HEK293 (cell line): ENCODE data around the gene EBP.

Experiments
- CTCF ChIA-PET: fragments of 350-600 bp; formaldehyde crosslinking; extraction: SDS; loops from one replicate; lab custom pipeline; 2021; ENCODE audit warnings: antibody characterized with exemption; lab: Yijun Ruan, JAX
- POLR2A ChIA-PET: fragments of 300-600 bp; formaldehyde crosslinking; extraction: SDS; loops from one replicate; lab custom pipeline; 2020; ENCODE audit warnings: antibody characterized with exemption, inconsistent platforms; lab: Yijun Ruan, JAX
- H3K27ac ChIP-seq: fragments of 200-500 bp; sonication (Bioruptor generic); 2 replicates; pipeline ENCODE4 v1.5.1; 2014; ENCODE audit warnings: low read depth, low read length, control low read depth, inconsistent platforms; ENCODE audit errors: extremely low read depth
- H3K36me3 ChIP-seq, 2 experiments: fragments of 200-500 bp in 1 of 2; sonication (Bioruptor generic) in 1 of 2; 1 replicate in 1 of 2; 2 replicates in 1 of 2; pipeline ENCODE4 v1.5.1; 2014 to 2017; ENCODE audit warnings: inconsistent platforms in 2 of 2, low read length in 2 of 2; ENCODE audit not compliant: control insufficient read depth in 2 of 2, insufficient read depth in 1 of 2
- H3K4me1 ChIP-seq: fragments of 200-500 bp; sonication (Bioruptor generic); 2 replicates; pipeline ENCODE4 v1.5.1; 2014; ENCODE audit warnings: mild to moderate bottlenecking, low read length, inconsistent platforms; ENCODE audit not compliant: control insufficient read depth, insufficient read depth
- H3K4me3 ChIP-seq: 2 replicates; pipeline ENCODE4 v1.5.1; 2011; ENCODE audit warnings: low read depth, mild to moderate bottlenecking, control low read depth, low read length, moderate library complexity
- H3K9me3 ChIP-seq: fragments of 200-500 bp; sonication (Bioruptor generic); 2 replicates; pipeline ENCODE4 v1.5.1; 2014; ENCODE audit warnings: low read depth, low read length, inconsistent platforms; ENCODE audit not compliant: control insufficient read depth, insufficient read depth
- HOXA7 ChIP-seq: sonication (generic); formaldehyde crosslinking; IDR thresholded peaks from 2 replicates; pipeline ENCODE4 v1.8.1; 2022; ENCODE audit warnings: missing genetic modification reagents, borderline replicate concordance
- HOXC10 ChIP-seq: sonication (generic); formaldehyde crosslinking; IDR thresholded peaks from 2 replicates; pipeline ENCODE4 v1.8.1; 2023; ENCODE audit warnings: mild to moderate bottlenecking, missing genetic modification reagents
- KLF1 ChIP-seq: fragments of 450-650 bp; formaldehyde crosslinking; IDR thresholded peaks from 2 replicates; pipeline ENCODE4 v1.5.1; 2016; ENCODE audit warnings: missing biosample characterization, missing genetic modification characterization
- KLF10 ChIP-seq: fragments of 450-650 bp; IDR thresholded peaks from 2 replicates; pipeline ENCODE4 v1.5.1; 2018; ENCODE audit warnings: missing biosample characterization, mild to moderate bottlenecking, missing genetic modification characterization
- KLF16 ChIP-seq: fragments of 450-650 bp; formaldehyde crosslinking; IDR thresholded peaks from 2 replicates; pipeline ENCODE4 v1.5.1; 2017; ENCODE audit warnings: missing biosample characterization, missing genetic modification characterization
- MEIS1 ChIP-seq: sonication (generic); formaldehyde crosslinking; IDR thresholded peaks from 2 replicates; pipeline ENCODE4 v1.8.1; 2022; ENCODE audit warnings: missing genetic modification reagents, mild to moderate bottlenecking, borderline replicate concordance
- PRDM1 ChIP-seq: fragments of 450-650 bp; formaldehyde crosslinking; IDR thresholded peaks from 2 replicates; pipeline ENCODE4; 2016; ENCODE audit warnings: missing biosample characterization, missing genetic modification characterization
- RBAK ChIP-seq: fragments of 450-650 bp; formaldehyde crosslinking; IDR thresholded peaks from 2 replicates; pipeline ENCODE4 v1.5.1; 2016; ENCODE audit warnings: missing biosample characterization, missing genetic modification characterization
- SP2 ChIP-seq: fragments of 450-650 bp; formaldehyde crosslinking; IDR thresholded peaks from 2 replicates; pipeline ENCODE4 v1.5.1; 2016; ENCODE audit warnings: missing biosample characterization, missing genetic modification characterization
- SP3 ChIP-seq: fragments of 450-650 bp; formaldehyde crosslinking; IDR thresholded peaks from 2 replicates; pipeline ENCODE4 v1.5.1; 2016; ENCODE audit warnings: missing biosample characterization, missing genetic modification characterization
- SP7 ChIP-seq: fragments of 450-650 bp; formaldehyde crosslinking; IDR thresholded peaks from 2 replicates; pipeline ENCODE4 v1.5.1; 2016; ENCODE audit warnings: missing biosample characterization, missing genetic modification characterization
- ZBTB21 ChIP-seq: fragments of 450-650 bp; formaldehyde crosslinking; IDR thresholded peaks from 2 replicates; pipeline ENCODE4 v1.5.1; 2017; ENCODE audit warnings: missing biosample characterization, missing genetic modification characterization
- ZBTB8A ChIP-seq: fragments of 450-650 bp; formaldehyde crosslinking; IDR thresholded peaks from 2 replicates; pipeline ENCODE4 v1.5.1; 2016; ENCODE audit warnings: missing biosample characterization, missing genetic modification characterization
- ZEB2 ChIP-seq: fragments of 450-650 bp; formaldehyde crosslinking; IDR thresholded peaks from 2 replicates; pipeline ENCODE4 v1.5.1; 2016; ENCODE audit warnings: missing biosample characterization, missing genetic modification characterization
- ZNF114 ChIP-seq: fragments of 450-650 bp; formaldehyde crosslinking; IDR thresholded peaks from 2 replicates; pipeline ENCODE4 v1.5.0; 2017; ENCODE audit warnings: missing biosample characterization, missing genetic modification characterization
- ZNF146 ChIP-seq: fragments of 450-650 bp; formaldehyde crosslinking; IDR thresholded peaks from 2 replicates; pipeline ENCODE4 v1.5.1; 2016; ENCODE audit warnings: missing biosample characterization, missing genetic modification characterization
- ZNF175 ChIP-seq: fragments of 450-650 bp; formaldehyde crosslinking; IDR thresholded peaks from 2 replicates; pipeline ENCODE4 v1.5.1; 2016; ENCODE audit warnings: missing biosample characterization, missing genetic modification characterization
- ZNF366 ChIP-seq: fragments of 450-650 bp; formaldehyde crosslinking; conservative IDR thresholded peaks from 2 replicates; pipeline ENCODE4 v1.5.1; 2016; ENCODE audit warnings: missing biosample characterization, missing genetic modification characterization
- ZNF404 ChIP-seq: fragments of 450-650 bp; formaldehyde crosslinking; IDR thresholded peaks from 2 replicates; pipeline ENCODE4 v1.5.1; 2017; ENCODE audit warnings: missing biosample characterization, missing genetic modification characterization
- ZNF510 ChIP-seq: fragments of 450-650 bp; formaldehyde crosslinking; IDR thresholded peaks from 2 replicates; pipeline ENCODE4 v1.5.1; 2018; ENCODE audit warnings: mild to moderate bottlenecking, missing genetic modification characterization, missing biosample characterization; ENCODE audit not compliant: insufficient replicate concordance
- ZNF555 ChIP-seq: fragments of 450-650 bp; formaldehyde crosslinking; conservative IDR thresholded peaks from 2 replicates; pipeline ENCODE4 v1.5.1; 2017; ENCODE audit warnings: missing biosample characterization, mild to moderate bottlenecking, missing genetic modification characterization, inconsistent platforms
- ZNF76 ChIP-seq: fragments of 450-650 bp; formaldehyde crosslinking; IDR thresholded peaks from 2 replicates; pipeline ENCODE4; 2016; ENCODE audit warnings: low read depth, missing biosample characterization, missing genetic modification characterization, borderline replicate concordance
- TF ChIP-seq, protein P1 (sequence below): fragments of 450-650 bp; formaldehyde crosslinking; IDR thresholded peaks from 2 replicates; pipeline ENCODE4 v1.5.1; 2016; ENCODE audit warnings: missing biosample characterization, missing genetic modification characterization
- TF ChIP-seq, protein P2 (sequence below): fragments of 450-650 bp; formaldehyde crosslinking; IDR thresholded peaks from 2 replicates; pipeline ENCODE4 v1.5.1; 2016; ENCODE audit warnings: missing biosample characterization, missing genetic modification characterization
- TF ChIP-seq, protein P3 (sequence below): fragments of 450-650 bp; formaldehyde crosslinking; IDR thresholded peaks from 2 replicates; pipeline ENCODE4 v1.5.1; 2017; ENCODE audit warnings: missing biosample characterization, missing genetic modification characterization
- TF ChIP-seq, protein P4 (sequence below): fragments of 450-650 bp; IDR thresholded peaks from 2 replicates; pipeline ENCODE4 v1.5.1; 2018; ENCODE audit warnings: missing biosample characterization, missing genetic modification characterization
- TF ChIP-seq, protein P5 (sequence below): fragments of 450-650 bp; formaldehyde crosslinking; IDR thresholded peaks from 2 replicates; pipeline ENCODE4 v1.5.1; 2016; ENCODE audit warnings: missing biosample characterization, missing genetic modification characterization
- TF ChIP-seq, protein P6 (sequence below): fragments of 450-650 bp; formaldehyde crosslinking; IDR thresholded peaks from 2 replicates; pipeline ENCODE4 v1.5.1; 2016; ENCODE audit warnings: missing biosample characterization, missing genetic modification characterization

EBP gene

DNA sequence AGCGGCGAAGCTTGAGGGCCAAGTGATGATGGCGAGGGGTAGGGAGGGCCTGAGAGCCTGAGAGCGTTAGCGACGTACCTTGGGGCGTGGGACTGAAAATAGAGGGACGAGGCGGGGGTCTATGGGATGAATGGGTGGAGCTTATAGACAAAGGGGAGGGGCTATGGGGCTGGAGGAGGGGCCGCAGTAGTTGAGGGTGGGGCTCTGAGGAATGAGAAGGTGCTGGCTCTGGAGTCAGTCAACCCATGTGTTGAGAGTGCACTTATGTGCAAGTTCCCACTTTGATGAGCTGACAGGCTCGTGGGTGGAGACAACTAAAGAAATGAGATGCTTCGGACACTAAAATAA, 18.4 kb downstream of the EBP start:
- H3K4me3 ChIP-seq: peak overlapping the region; percentile 68
- H3K27ac ChIP-seq: peak overlapping the region; percentile 74
- CTCF ChIA-PET: interaction anchor here (0.5 to 0.9 kb wide), 3 partner anchors 12 to 1351 kb away, joined by 3 read pairs; no protein-coding TSS in a partner anchor
- no peaks in the 10 kb centered on the region for H3K4me1 ChIP-seq
- no peaks in the 10 kb centered on the region for H3K9me3 ChIP-seq
- H3K36me3 ChIP-seq: peaks cover 12 to 23% of the 10 kb centered on the region in 2 experiments; a peak in 2 of 3 replicates
- POLR2A ChIA-PET: interaction anchor here (0.9 to 2.6 kb wide), 8 partner anchors 9 to 197 kb away, joined by 3 to 16 read pairs (median 6); partner anchors contain the start of genes EBP and RBM3
- TF ChIP-seq, protein P1, sequence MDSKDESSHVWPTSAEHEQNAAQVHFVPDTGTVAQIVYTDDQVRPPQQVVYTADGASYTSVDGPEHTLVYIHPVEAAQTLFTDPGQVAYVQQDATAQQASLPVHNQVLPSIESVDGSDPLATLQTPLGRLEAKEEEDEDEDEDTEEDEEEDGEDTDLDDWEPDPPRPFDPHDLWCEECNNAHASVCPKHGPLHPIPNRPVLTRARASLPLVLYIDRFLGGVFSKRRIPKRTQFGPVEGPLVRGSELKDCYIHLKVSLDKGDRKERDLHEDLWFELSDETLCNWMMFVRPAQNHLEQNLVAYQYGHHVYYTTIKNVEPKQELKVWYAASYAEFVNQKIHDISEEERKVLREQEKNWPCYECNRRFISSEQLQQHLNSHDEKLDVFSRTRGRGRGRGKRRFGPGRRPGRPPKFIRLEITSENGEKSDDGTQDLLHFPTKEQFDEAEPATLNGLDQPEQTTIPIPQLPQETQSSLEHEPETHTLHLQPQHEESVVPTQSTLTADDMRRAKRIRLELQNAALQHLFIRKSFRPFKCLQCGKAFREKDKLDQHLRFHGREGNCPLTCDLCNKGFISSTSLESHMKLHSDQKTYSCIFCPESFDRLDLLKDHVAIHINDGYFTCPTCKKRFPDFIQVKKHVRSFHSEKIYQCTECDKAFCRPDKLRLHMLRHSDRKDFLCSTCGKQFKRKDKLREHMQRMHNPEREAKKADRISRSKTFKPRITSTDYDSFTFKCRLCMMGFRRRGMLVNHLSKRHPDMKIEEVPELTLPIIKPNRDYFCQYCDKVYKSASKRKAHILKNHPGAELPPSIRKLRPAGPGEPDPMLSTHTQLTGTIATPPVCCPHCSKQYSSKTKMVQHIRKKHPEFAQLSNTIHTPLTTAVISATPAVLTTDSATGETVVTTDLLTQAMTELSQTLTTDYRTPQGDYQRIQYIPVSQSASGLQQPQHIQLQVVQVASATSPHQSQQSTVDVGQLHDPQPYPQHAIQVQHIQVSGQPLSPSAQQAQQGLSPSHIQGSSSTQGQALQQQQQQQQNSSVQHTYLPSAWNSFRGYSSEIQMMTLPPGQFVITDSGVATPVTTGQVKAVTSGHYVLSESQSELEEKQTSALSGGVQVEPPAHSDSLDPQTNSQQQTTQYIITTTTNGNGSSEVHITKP (tag by site-specific recombination): 0 out of 2 replicates have a peak, but pooled peaks have one; percentile 28
- TF ChIP-seq SP7: 0 out of 2 replicates have a peak, but pooled peaks have one; percentile 6
- TF ChIP-seq ZNF76 (tag by site-specific recombination): peak; percentile 8; the same call in 1 of the 2 replicates
- TF ChIP-seq, protein P2, sequence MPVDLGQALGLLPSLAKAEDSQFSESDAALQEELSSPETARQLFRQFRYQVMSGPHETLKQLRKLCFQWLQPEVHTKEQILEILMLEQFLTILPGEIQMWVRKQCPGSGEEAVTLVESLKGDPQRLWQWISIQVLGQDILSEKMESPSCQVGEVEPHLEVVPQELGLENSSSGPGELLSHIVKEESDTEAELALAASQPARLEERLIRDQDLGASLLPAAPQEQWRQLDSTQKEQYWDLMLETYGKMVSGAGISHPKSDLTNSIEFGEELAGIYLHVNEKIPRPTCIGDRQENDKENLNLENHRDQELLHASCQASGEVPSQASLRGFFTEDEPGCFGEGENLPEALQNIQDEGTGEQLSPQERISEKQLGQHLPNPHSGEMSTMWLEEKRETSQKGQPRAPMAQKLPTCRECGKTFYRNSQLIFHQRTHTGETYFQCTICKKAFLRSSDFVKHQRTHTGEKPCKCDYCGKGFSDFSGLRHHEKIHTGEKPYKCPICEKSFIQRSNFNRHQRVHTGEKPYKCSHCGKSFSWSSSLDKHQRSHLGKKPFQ (tag by site-specific recombination): no peak
- no peak for TF ChIP-seq ZNF114 (tag by site-specific recombination)
- TF ChIP-seq SP2: peak; percentile 69
- no peak for TF ChIP-seq ZBTB8A (tag by site-specific recombination)
- no peak for TF ChIP-seq HOXA7 (CRISPR knock-in tag)
- no peak for TF ChIP-seq HOXC10 (CRISPR knock-in tag)
- TF ChIP-seq, protein P3, sequence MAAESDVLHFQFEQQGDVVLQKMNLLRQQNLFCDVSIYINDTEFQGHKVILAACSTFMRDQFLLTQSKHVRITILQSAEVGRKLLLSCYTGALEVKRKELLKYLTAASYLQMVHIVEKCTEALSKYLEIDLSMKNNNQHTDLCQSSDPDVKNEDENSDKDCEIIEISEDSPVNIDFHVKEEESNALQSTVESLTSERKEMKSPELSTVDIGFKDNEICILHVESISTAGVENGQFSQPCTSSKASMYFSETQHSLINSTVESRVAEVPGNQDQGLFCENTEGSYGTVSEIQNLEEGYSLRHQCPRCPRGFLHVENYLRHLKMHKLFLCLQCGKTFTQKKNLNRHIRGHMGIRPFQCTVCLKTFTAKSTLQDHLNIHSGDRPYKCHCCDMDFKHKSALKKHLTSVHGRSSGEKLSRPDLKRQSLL (tag by site-specific recombination): no peak
- TF ChIP-seq, protein P4, sequence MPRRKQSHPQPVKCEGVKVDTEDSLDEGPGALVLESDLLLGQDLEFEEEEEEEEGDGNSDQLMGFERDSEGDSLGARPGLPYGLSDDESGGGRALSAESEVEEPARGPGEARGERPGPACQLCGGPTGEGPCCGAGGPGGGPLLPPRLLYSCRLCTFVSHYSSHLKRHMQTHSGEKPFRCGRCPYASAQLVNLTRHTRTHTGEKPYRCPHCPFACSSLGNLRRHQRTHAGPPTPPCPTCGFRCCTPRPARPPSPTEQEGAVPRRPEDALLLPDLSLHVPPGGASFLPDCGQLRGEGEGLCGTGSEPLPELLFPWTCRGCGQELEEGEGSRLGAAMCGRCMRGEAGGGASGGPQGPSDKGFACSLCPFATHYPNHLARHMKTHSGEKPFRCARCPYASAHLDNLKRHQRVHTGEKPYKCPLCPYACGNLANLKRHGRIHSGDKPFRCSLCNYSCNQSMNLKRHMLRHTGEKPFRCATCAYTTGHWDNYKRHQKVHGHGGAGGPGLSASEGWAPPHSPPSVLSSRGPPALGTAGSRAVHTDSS (tag by site-specific recombination): no peak
- TF ChIP-seq SP3 (tag by site-specific recombination): peak; percentile 57
- no peak for TF ChIP-seq ZNF555
- no peak for TF ChIP-seq KLF10 (tag by site-specific recombination)
- peak; percentile 69 for TF ChIP-seq ZNF366 (tag by site-specific recombination)
- TF ChIP-seq, protein P5, sequence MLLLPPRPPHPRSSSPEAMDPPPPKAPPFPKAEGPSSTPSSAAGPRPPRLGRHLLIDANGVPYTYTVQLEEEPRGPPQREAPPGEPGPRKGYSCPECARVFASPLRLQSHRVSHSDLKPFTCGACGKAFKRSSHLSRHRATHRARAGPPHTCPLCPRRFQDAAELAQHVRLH (tag by site-specific recombination): no peak
- no peak for TF ChIP-seq RBAK (tag by site-specific recombination)
- TF ChIP-seq ZBTB21 (tag by site-specific recombination): no peak
- TF ChIP-seq ZNF146: no peak
- TF ChIP-seq, protein P6, sequence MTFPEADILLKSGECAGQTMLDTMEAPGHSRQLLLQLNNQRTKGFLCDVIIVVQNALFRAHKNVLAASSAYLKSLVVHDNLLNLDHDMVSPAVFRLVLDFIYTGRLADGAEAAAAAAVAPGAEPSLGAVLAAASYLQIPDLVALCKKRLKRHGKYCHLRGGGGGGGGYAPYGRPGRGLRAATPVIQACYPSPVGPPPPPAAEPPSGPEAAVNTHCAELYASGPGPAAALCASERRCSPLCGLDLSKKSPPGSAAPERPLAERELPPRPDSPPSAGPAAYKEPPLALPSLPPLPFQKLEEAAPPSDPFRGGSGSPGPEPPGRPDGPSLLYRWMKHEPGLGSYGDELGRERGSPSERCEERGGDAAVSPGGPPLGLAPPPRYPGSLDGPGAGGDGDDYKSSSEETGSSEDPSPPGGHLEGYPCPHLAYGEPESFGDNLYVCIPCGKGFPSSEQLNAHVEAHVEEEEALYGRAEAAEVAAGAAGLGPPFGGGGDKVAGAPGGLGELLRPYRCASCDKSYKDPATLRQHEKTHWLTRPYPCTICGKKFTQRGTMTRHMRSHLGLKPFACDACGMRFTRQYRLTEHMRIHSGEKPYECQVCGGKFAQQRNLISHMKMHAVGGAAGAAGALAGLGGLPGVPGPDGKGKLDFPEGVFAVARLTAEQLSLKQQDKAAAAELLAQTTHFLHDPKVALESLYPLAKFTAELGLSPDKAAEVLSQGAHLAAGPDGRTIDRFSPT (tag by site-specific recombination): no peak
- no peak for TF ChIP-seq ZNF175
- TF ChIP-seq KLF1 (tag by site-specific recombination): peak; percentile 67
- no peak for TF ChIP-seq ZEB2 (tag by site-specific recombination)
- TF ChIP-seq MEIS1 (CRISPR knock-in tag): no peak
- no peak for TF ChIP-seq PRDM1 (tag by site-specific recombination)
- no peak for TF ChIP-seq ZNF510 (tag by site-specific recombination)
- no peak for TF ChIP-seq KLF16 (tag by site-specific recombination)
- no peak for TF ChIP-seq ZNF404 (tag by site-specific recombination)
